Activated CD4-positive, alpha-beta memory T cell treated with anti-CD3 and anti-CD28 coated beads, Interleukin-2, amount 10 ng/mL, durations not matched to agents 7 days and 5 days (primary cell): ENCODE data around the gene TNRC18. TPM values are rescaled to one million over a fixed set of nuclear protein-coding genes. Genes with fewer than 3 reads are reported as not detected.
"Not testable (repeated sequence)": the region's sequence is repeated elsewhere in the genome, so short reads cannot be mapped to it uniquely, and the experiment has no call there.

ENCODE experiments used
- CTCF ChIA-PET: fragments of 350-600 bp; sonication (Branson Sonifier 250); formaldehyde crosslinking; loops from one replicate; lab custom pipeline; 2021; ENCODE audit warnings: antibody characterized with exemption, inconsistent platforms; lab: Charles Lee
- POLR2A ChIA-PET: fragments of 350-600 bp; sonication (Branson Sonifier 250); formaldehyde crosslinking; loops from one replicate; lab custom pipeline; 2021; ENCODE audit warnings: antibody characterized with exemption; lab: Charles Lee
- DNase-seq: peaks from one replicate; pipeline ENCODE4 v3.0.0-alpha.2; 2020
- H3K27ac Mint-ChIP-seq: one replicate; pipeline ENCODE4 v1.8.0; 2021; ENCODE audit warnings: mild to moderate bottlenecking, mixed read lengths
- H3K27me3 Mint-ChIP-seq: one replicate; pipeline ENCODE4 v1.8.0; 2021; ENCODE audit warnings: mixed read lengths
- H3K36me3 Mint-ChIP-seq: one replicate; pipeline ENCODE4 v1.8.0; 2021; ENCODE audit warnings: low read depth, mixed read lengths
- H3K4me1 Mint-ChIP-seq: one replicate; pipeline ENCODE4 v1.8.0; 2021; ENCODE audit warnings: mixed read lengths
- H3K4me3 Mint-ChIP-seq: one replicate; pipeline ENCODE4 v1.8.0; 2021; ENCODE audit warnings: mild to moderate bottlenecking, mixed read lengths
- H3K9me3 Mint-ChIP-seq: one replicate; pipeline ENCODE4 v1.8.0; 2021; ENCODE audit warnings: mixed read lengths
- total RNA-seq, 2 experiments: library from RNA; stranded (reverse); gene quantifications; one replicate each; pipeline ENCODE4 v1.2.3, GENCODE V29; 2021

The TNRC18 gene, protein sequence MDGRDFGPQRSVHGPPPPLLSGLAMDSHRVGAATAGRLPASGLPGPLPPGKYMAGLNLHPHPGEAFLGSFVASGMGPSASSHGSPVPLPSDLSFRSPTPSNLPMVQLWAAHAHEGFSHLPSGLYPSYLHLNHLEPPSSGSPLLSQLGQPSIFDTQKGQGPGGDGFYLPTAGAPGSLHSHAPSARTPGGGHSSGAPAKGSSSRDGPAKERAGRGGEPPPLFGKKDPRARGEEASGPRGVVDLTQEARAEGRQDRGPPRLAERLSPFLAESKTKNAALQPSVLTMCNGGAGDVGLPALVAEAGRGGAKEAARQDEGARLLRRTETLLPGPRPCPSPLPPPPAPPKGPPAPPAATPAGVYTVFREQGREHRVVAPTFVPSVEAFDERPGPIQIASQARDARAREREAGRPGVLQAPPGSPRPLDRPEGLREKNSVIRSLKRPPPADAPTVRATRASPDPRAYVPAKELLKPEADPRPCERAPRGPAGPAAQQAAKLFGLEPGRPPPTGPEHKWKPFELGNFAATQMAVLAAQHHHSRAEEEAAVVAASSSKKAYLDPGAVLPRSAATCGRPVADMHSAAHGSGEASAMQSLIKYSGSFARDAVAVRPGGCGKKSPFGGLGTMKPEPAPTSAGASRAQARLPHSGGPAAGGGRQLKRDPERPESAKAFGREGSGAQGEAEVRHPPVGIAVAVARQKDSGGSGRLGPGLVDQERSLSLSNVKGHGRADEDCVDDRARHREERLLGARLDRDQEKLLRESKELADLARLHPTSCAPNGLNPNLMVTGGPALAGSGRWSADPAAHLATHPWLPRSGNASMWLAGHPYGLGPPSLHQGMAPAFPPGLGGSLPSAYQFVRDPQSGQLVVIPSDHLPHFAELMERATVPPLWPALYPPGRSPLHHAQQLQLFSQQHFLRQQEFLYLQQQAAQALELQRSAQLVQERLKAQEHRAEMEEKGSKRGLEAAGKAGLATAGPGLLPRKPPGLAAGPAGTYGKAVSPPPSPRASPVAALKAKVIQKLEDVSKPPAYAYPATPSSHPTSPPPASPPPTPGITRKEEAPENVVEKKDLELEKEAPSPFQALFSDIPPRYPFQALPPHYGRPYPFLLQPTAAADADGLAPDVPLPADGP (N-terminal part only)
- total RNA-seq, result 10 to 100 TPM; 56.5 to 57.6 TPM

DNA sequence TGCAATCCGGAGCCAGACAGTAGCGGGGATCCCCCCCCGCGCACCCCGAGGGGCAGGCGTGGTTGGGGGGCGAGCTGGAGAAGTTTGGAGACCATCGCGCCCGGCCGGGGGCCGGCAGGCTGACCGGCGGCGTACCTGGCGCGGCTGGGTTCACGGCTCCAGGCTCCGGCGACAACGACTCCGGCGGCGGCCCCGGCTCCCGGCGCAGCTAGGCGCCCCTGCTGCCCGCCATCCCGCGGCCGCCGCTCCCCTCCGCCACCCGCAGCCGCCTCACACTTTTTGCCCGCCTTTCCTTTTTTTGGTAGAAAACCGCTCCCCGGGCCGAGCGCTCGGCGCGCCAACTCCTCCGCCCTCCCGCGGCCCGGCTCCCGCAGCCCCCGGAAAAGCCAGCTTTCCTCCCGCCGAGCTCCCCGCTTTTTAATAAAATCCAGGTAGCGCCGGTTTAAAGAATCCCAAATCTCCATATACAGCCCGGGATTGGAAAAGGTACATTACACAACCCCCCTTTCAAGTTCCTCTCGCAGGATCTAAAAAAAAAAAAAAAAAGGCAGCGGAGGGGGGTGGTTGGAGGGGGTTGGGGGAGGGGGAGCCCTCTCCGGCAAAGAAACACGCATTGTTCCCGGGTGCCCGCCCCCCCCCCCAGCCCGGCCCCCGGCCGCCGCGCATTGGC, at the start of gene TNRC18:
TNRC18 (minus strand) TSS at position 529 of the 670 bp plus-strand sequence. CDS start 2,588 bp downstream, outside the sequence.
- POLR2A ChIA-PET, result interaction anchor here (0.5 to 3.7 kb wide), 2 partner anchors 27 to 59 kb away, joined by 3 to 31 read pairs; no protein-coding TSS in a partner anchor
- CTCF ChIA-PET, result interaction anchor here (2.9 kb wide), 1 partner anchor 27 kb away, joined by 19 read pairs; no protein-coding TSS in a partner anchor

DNA sequence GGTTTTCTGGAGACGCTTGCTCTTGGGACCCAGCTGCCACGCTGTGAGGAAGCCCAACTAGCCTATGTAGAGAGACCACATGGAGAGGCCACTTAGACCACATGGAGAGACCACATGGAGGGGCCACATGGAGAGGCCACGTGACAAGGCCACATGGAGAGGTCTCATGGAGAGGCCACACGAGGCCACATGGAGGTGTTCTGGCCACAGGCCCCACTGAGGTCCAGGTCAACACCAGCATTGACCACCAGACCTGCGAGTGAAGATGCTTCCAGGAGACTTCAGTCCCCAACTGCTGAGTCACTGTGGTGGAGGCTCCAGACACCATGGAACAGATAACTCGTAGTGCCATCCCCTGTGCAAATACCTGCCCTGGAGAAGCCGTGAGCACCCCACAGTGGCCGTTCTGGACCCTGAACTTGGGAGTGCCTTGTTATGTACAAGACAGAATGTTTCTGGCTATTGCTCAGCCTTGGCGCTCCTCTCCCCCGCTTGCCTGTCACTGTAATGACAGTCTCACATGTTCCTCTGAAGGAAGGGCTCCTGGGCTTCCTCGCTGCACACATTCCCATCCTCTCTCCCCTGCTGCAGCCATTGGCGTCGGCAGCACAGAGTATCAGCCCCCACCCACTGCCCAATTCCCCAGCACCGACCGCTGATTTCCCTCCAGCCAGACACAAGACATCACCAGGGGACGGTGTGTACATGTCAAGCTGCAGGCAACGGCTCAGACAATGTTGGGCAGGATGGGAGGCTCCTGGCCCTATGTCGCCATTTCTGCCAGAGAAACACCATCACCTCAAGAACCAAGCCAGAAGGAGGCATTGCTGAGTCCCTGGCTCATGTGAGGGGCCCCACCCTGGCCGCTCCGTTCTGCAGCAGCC, 49.0 kb upstream of the TNRC18 start:
- POLR2A ChIA-PET, result no interaction called here
- H3K4me1 Mint-ChIP-seq, result peaks cover 6% of the 10 kb centered on the region
- no peak overlapping the region for H3K27ac Mint-ChIP-seq
- H3K36me3 Mint-ChIP-seq, result no peaks in the 10 kb centered on the region
- no peaks in the 10 kb centered on the region for H3K9me3 Mint-ChIP-seq
- no peak for DNase-seq
- H3K4me3 Mint-ChIP-seq, result no peak overlapping the region
- CTCF ChIA-PET, result no interaction called here
- H3K27me3 Mint-ChIP-seq, result no peaks in the 10 kb centered on the region

More for the DNA sequence above, at the start of gene TNRC18:
- Mint-ChIP-seq H3K27ac (no peak within 1 kb of the TSS), H3K27me3 (peaks cover 75% of the 10 kb centered on the region), H3K4me3 (peak within 1 kb of the TSS; percentile 67), H3K9me3 (no peaks in the 10 kb centered on the region), H3K36me3 (peaks cover 7% of the 10 kb centered on the region), H3K4me1 (peaks cover 45% of the 10 kb centered on the region)
- DNase-seq, result no peak

DNA sequence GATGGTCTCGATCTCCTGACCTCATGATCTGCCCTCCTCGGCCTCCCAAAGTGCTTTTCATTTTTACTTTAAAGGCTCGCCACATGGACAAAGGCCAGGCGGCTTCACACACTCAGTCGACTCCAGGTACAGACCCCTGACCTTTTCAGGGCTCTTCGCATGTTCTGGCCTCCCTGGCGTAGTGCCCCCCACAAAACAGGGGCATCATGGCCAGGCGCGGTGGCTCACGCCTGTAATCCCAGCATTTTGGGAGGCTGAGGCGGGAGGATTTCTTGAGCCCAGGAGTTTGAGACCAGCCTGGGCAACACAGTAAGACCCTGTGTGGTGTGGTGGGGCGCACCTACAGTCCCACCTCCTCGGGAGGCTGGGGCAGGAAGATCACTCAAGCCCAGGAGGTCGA, 48.0 kb upstream of the TNRC18 start:
- H3K27me3 Mint-ChIP-seq, H3K4me3 Mint-ChIP-seq, H3K27ac Mint-ChIP-seq, DNase-seq, H3K36me3 Mint-ChIP-seq, POLR2A ChIA-PET, H3K4me1 Mint-ChIP-seq, H3K9me3 Mint-ChIP-seq, CTCF ChIA-PET: not testable (repeated sequence)

DNA sequence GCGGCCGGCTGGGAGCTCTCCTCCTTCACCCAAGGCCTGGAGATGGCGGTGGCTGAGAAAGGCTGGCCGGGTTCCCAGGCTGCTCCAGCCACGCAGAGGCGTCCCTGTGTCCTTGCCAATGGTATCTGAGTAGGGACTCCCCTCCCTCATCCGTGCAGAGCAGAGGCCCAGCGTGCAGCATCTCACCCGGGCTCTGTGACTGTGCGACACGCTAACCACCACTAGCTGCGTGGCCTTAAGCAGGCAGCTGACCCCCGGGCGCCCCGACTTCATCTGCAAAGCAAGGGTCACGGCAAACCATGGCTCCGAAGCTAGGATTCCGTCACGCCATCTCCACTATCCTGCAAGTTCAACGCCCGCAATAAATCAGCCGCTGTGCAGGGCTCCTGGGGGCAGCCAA, 47.2 kb upstream of the TNRC18 start:
- ChIA-PET POLR2A (no interaction called here), CTCF (no interaction called here)
- Mint-ChIP-seq H3K27ac (no peak overlapping the region), H3K4me3 (no peak overlapping the region), H3K27me3 (no peaks in the 10 kb centered on the region), H3K9me3 (no peaks in the 10 kb centered on the region), H3K4me1 (no peaks in the 10 kb centered on the region), H3K36me3 (no peaks in the 10 kb centered on the region)
- DNase-seq, result no peak

DNA sequence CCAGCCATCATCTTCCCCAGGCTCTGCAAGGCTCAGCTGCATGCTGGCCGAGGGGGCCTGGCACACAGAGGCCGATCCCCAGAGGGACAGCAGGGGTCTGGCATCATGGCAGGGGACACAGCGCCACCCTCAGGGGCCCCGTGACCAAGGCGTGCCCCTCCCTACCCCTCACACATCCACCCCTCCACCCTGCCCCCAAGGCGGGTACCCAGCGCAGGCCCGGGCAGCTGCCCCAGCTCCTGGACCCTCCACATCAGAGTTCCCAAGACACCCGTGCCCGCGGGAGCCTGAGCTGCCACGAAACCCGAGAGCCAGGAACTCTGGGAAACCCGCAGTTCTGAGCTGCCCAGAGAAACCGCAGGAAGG, 46.5 kb upstream of the TNRC18 start:
- Mint-ChIP-seq H3K9me3 (no peaks in the 10 kb centered on the region), H3K36me3 (no peaks in the 10 kb centered on the region), H3K4me1 (no peaks in the 10 kb centered on the region), H3K27me3 (no peaks in the 10 kb centered on the region), H3K4me3 (no peak overlapping the region), H3K27ac (no peak overlapping the region)
- CTCF ChIA-PET, result no interaction called here
- POLR2A ChIA-PET, result no interaction called here
- DNase-seq, result no peak

DNA sequence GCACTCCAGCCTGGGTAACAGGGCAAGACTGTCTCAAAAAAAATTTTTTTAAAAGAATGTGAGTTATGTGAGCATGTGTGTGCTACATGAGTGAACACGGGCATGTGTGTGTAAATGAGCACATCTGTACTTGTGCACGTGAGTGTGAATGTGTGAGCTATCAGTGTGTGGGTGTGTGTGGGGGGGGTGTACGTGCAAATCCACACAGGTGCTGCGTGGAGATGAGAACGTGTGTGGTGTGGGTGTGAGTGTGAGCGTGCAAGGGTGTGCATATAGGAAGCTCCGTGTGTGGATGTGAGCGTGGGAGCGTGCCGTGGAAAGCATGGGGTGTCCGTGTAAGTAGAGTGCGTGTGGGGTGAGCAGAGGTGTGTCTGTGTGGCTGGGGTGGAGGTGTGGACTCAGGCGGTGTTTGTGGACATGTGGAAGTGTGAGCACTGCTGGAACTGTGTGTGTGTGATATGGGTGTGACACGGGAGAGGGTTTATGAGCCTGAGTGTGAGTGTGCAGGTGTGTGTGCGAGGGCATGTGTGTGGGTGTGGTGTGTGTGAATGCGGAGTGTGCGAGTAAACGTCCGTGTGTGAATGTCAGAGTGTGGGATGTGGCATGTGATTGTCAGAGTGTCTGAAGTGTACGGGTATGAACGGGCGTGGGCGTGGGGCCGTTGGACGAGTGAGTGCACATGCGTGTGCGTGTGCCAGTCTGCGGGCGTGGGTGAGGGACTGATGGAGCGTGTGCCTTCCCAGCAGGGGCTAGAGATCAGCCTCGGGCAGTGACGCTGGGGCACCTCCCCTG, 45.9 kb upstream of the TNRC18 start:
- no peaks in the 10 kb centered on the region for H3K27me3 Mint-ChIP-seq
- H3K9me3 Mint-ChIP-seq, result no peaks in the 10 kb centered on the region
- CTCF ChIA-PET, result no interaction called here
- POLR2A ChIA-PET, result no interaction called here
- no peak overlapping the region for H3K4me3 Mint-ChIP-seq
- no peaks in the 10 kb centered on the region for H3K36me3 Mint-ChIP-seq
- H3K27ac Mint-ChIP-seq, result no peak overlapping the region
- DNase-seq, result no peak
- H3K4me1 Mint-ChIP-seq, result no peaks in the 10 kb centered on the region

DNA sequence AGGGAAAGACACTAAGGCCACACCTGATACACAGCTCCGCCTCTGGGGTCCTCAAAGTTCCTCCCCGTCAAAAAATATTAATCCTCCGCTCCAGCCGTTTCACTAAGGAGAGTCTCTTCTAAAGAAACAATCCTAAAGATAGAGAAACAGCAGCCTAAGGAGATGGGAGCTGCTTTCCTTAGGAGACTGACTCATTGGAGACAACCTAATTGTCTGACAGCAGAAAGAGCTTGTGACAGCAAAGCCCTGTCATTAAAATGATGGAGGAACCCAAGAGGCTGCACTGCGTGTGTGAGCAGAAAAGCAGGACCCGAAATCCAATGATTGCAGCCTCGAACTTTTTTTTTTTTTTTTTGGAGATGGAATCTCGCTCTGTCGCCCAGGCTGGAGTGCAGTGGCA, 44.0 kb upstream of the TNRC18 start:
- ChIA-PET CTCF (interaction anchor here (1.0 to 1.4 kb wide), 2 partner anchors 66 to 227 kb away, joined by 3 read pairs; no protein-coding TSS in a partner anchor), POLR2A (no interaction called here)
- Mint-ChIP-seq H3K27me3 (no peaks in the 10 kb centered on the region), H3K36me3 (no peaks in the 10 kb centered on the region), H3K4me3 (no peak overlapping the region), H3K27ac (no peak overlapping the region), H3K4me1 (no peaks in the 10 kb centered on the region), H3K9me3 (no peaks in the 10 kb centered on the region)
- no peak for DNase-seq

DNA sequence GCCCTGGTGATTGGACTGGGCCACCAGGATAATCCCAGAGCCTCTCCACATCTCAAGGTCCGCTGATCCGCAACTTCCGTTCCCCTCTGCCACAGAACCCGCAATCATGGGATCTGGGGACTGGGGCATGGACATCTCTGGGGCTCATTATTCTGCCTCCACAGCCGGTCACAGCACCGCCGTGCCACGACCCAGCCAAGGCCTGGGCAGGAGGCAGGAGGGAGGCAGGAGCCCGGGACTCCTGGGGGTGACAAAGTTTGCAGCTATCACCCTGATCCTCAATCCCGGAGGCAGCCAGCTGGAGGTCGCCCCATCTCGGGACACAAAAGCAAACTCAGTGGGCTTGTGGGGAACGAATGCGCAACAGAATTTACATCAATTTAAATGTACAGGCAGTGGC, 42.9 kb upstream of the TNRC18 start:
- H3K36me3 Mint-ChIP-seq, result no peaks in the 10 kb centered on the region

DNA sequence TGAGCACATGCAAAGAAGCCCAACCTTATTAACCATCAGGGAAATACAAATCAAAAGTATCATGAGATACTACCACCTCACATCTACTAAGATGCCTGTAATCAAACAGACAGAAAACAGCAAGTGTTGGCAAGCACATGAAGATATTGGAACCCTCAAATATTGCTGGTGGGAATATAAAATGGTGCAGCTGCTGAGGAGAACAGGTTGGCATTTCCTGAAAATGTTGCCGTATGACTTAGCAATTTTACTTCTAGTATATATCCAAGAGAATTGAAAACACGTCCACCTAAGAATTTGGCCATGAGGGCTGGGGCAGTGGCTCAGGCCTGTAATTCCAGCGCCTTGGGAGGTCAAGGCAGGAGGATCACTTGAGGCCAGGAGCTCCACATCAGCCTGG, 39.4 kb upstream of the TNRC18 start:
- no peaks in the 10 kb centered on the region for H3K36me3 Mint-ChIP-seq
- POLR2A ChIA-PET, result no interaction called here
- no peak for DNase-seq
- no peaks in the 10 kb centered on the region for H3K9me3 Mint-ChIP-seq
- CTCF ChIA-PET, result no interaction called here
- no peaks in the 10 kb centered on the region for H3K27me3 Mint-ChIP-seq
- H3K4me3 Mint-ChIP-seq, result no peak overlapping the region
- peaks cover 4% of the 10 kb centered on the region for H3K4me1 Mint-ChIP-seq
- no peak overlapping the region for H3K27ac Mint-ChIP-seq

More for the DNA sequence above, 42.9 kb upstream of the TNRC18 start:
- Mint-ChIP-seq H3K4me1 (peaks cover 4% of the 10 kb centered on the region), H3K27ac (no peak overlapping the region), H3K27me3 (no peaks in the 10 kb centered on the region), H3K9me3 (no peaks in the 10 kb centered on the region), H3K4me3 (no peak overlapping the region)
- CTCF ChIA-PET, result no interaction called here
- POLR2A ChIA-PET, result no interaction called here
- DNase-seq, result no peak

DNA sequence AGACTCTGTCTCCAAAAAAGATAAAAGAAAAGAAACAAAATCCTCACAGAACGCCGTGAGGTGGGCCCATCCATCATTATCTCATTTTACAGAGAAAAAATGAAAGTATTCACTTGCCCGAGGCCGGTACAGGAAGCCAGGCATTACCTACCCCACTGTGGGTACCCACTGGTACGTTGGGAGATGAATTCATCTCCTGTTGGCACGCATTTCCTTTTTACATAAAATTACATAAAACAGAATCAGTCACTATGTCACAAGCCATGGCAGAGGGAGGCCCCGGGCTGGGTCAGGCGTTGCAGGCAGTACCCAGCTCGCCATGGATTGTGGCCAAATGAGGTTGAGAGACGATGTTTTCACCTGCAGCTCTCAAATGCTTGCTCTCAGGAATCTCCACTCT, 38.6 kb upstream of the TNRC18 start:
- Mint-ChIP-seq H3K4me1 (peaks cover 4% of the 10 kb centered on the region), H3K27me3 (no peaks in the 10 kb centered on the region), H3K36me3 (no peaks in the 10 kb centered on the region), H3K9me3 (no peaks in the 10 kb centered on the region), H3K27ac (no peak overlapping the region), H3K4me3 (no peak overlapping the region)
- POLR2A ChIA-PET, result no interaction called here
- DNase-seq, result no peak
- CTCF ChIA-PET, result no interaction called here

DNA sequence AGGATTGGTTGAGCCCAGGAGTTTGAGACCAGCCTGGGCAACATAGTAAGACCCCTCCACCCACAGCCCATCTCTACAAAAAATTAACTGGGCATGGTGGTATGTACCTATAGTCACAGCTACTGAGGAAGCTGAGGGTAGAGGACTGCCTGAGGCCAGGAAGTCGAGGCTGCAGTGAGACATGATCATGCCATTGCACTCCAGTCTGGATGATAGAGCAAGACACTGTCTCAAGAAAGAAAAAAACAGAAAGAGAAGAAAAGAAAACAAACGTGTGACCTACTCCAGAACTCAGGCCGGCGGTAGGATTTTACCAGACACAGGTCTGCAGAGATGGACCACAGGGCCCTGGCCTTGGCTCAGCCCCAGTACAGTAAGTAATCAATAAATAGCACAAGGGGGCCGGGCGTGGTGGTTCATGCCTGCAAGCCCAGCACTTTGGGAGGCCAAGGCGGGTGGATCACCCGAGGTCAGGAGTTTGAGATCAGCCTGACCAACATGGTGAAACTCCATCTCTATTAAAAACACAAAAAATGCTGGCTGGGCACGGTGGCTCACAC, 35.4 kb upstream of the TNRC18 start:
- H3K36me3 Mint-ChIP-seq, result no peaks in the 10 kb centered on the region
- no peaks in the 10 kb centered on the region for H3K9me3 Mint-ChIP-seq
- ChIA-PET CTCF (no interaction called here), POLR2A (no interaction called here)
- no peak for DNase-seq
- peaks cover 5% of the 10 kb centered on the region for H3K27me3 Mint-ChIP-seq
- no peak overlapping the region for H3K4me3 Mint-ChIP-seq
- peaks cover 4% of the 10 kb centered on the region for H3K4me1 Mint-ChIP-seq
- H3K27ac Mint-ChIP-seq, result no peak overlapping the region
